SK-N-SH (cell line): ENCODE measurements around the gene EDARADD.

Source experiments
- CTCF ChIP-seq: fragments of 200-600 bp; sonication (generic); IDR thresholded peaks from 2 replicates; pipeline ENCODE4 v1.6.1; 2017; ENCODE audit warnings: antibody characterized with exemption, mild to moderate bottlenecking, moderate library complexity
- EP300 ChIP-seq, 2 experiments: IDR thresholded peaks; 2 replicates each; pipeline versions ENCODE4 v1.4.0 to v1.6.1; 2012; ENCODE audit warnings: borderline replicate concordance in 1 of 2, low read depth in 1 of 2, low read length in 1 of 2
- MEF2A ChIP-seq: IDR thresholded peaks from 2 replicates; pipeline ENCODE4 v1.4.0; 2012; ENCODE audit warnings: low read depth, borderline replicate concordance
- NFIC ChIP-seq: IDR thresholded peaks from 2 replicates; pipeline ENCODE4 v1.4.0; 2012; ENCODE audit warnings: borderline replicate concordance
- NRF1 ChIP-seq: IDR thresholded peaks from 2 replicates; pipeline ENCODE4 v1.6.1; 2012; ENCODE audit warnings: low read depth, mild to moderate bottlenecking, low read length
- POLR2AphosphoS5 ChIP-seq: IDR thresholded peaks from 2 replicates; pipeline ENCODE4 v1.6.1; 2012; ENCODE audit warnings: low read depth, low read length
- REST ChIP-seq: IDR thresholded peaks from 2 replicates; pipeline ENCODE4 v1.6.1; 2012; ENCODE audit warnings: mild to moderate bottlenecking, low read depth, low read length, moderate library complexity
- SMC3 ChIP-seq: IDR thresholded peaks from 2 replicates; pipeline ENCODE4 v1.6.1; 2012; ENCODE audit warnings: low read depth, low read length, improper control_type of control experiment
- USF1 ChIP-seq: IDR thresholded peaks from 2 replicates; pipeline ENCODE4 v1.4.0; 2012; ENCODE audit warnings: low read depth, borderline replicate concordance
- USF2 ChIP-seq: fragments of 150-350 bp; IDR thresholded peaks from 2 replicates; pipeline ENCODE4 v1.6.1; 2017; ENCODE audit warnings: antibody characterized with exemption, low read length, low read depth, borderline replicate concordance

- TF ChIP-seq USF2 (no peak), EP300 (IDR thresholded peaks at IDR 0.05; ENCODE audit: borderline replicate concordance in 1 of 2, low read depth in 1 of 2, low read length in 1 of 2) (no peak), CTCF (no peak), SMC3 (no peak), USF1 (no peak), REST (no peak), POLR2AphosphoS5 (no peak), MEF2A (no peak), NFIC (no peak), NRF1 (no peak)
Measured at GRCh38 chr1:236491469-236492136, 97.5 kb downstream of the EDARADD start.
